Measurements from ENCODE around the gene ZNF536. TPM values are rescaled to one million over a fixed set of nuclear protein-coding genes. Genes with fewer than 3 reads are reported as not detected.

The ZNF536 gene
- total RNA-seq, 1 experiment from 2014 or later, result not detected

- no peak for TF ChIP-seq EZH2 (IDR thresholded peaks at IDR 0.05; ENCODE audit: low read depth)
- no peak for TF ChIP-seq CTCF (conservative IDR thresholded peaks at IDR 0.05)
- no peaks in the 10 kb centered on the region for H3K4me1 ChIP-seq (replicated peaks; ENCODE audit: insufficient read depth)
- H2AFZ ChIP-seq, result no peak overlapping the region
- no peaks in the 10 kb centered on the region for H3K9me3 ChIP-seq (ENCODE audit: insufficient read depth, low read depth)
- no peaks in the 10 kb centered on the region for H4K20me1 ChIP-seq (ENCODE audit: insufficient read depth)
- peaks cover 88% of the 10 kb centered on the region for H3K27me3 ChIP-seq (ENCODE audit: insufficient read depth, low read depth)
- H3K4me3 ChIP-seq, result no peak overlapping the region
- intact Hi-C loops (cut with micrococcal nuclease; ENCODE audit: unreplicated experiment), result no loop called here
- BruUV-seq (replicated peaks), result no TSS peak
- CTCF ChIA-PET, result no interaction called here
- no peaks in the 10 kb centered on the region for H3K79me2 ChIP-seq (ENCODE audit: low read depth)
- H3K4me2 ChIP-seq, result no peak overlapping the region
- no peaks in the 10 kb centered on the region for H3F3A ChIP-seq (ENCODE audit: insufficient read depth, low read depth)
- H3K9me2 ChIP-seq (ENCODE audit: insufficient read depth), result no peaks in the 10 kb centered on the region
- no peak for DNase-seq
- no peak overlapping the region for H3K27ac ChIP-seq
- POLR2A ChIA-PET (ENCODE audit: unreplicated experiment), result no interaction called here
- no peaks in the 10 kb centered on the region for H3K36me3 ChIP-seq (ENCODE audit: low read depth)
Measured at GRCh38 chr19:30446850-30447552, 74.8 kb downstream of the ZNF536 start.

- peaks cover 88% of the 10 kb centered on the region for H3K27me3 ChIP-seq (ENCODE audit: insufficient read depth, low read depth)
- no peaks in the 10 kb centered on the region for H3K36me3 ChIP-seq (ENCODE audit: low read depth)
- H3K27ac ChIP-seq, result no peak overlapping the region
- H4K20me1 ChIP-seq (ENCODE audit: insufficient read depth), result no peaks in the 10 kb centered on the region
- no peaks in the 10 kb centered on the region for H3K4me1 ChIP-seq (replicated peaks; ENCODE audit: insufficient read depth)
- no peak overlapping the region for H2AFZ ChIP-seq
- H3F3A ChIP-seq (ENCODE audit: insufficient read depth, low read depth), result no peaks in the 10 kb centered on the region
- TF ChIP-seq EZH2 (IDR thresholded peaks at IDR 0.05; ENCODE audit: low read depth) (no peak), CTCF (conservative IDR thresholded peaks at IDR 0.05) (no peak)
- H3K4me2 ChIP-seq, result no peak overlapping the region
- H3K9me2 ChIP-seq (ENCODE audit: insufficient read depth), result no peaks in the 10 kb centered on the region
- ChIA-PET CTCF (no interaction called here), POLR2A (ENCODE audit: unreplicated experiment) (no interaction called here)
- no TSS peak for BruUV-seq (replicated peaks)
- no peak for DNase-seq
- no peaks in the 10 kb centered on the region for H3K9me3 ChIP-seq (ENCODE audit: insufficient read depth, low read depth)
- intact Hi-C loops (cut with micrococcal nuclease; ENCODE audit: unreplicated experiment), result no loop called here
- no peaks in the 10 kb centered on the region for H3K79me2 ChIP-seq (ENCODE audit: low read depth)
- no peak overlapping the region for H3K4me3 ChIP-seq
Measured at GRCh38 chr19:30447553-30447870, 75.3 kb downstream of the ZNF536 start.

GRCh38 chr19:30448386-30449077, 76.3 kb downstream of the ZNF536 start:
- Histone ChIP-seq H3K27ac (no peak overlapping the region), H3K27me3 (ENCODE audit: insufficient read depth, low read depth) (peaks cover 89% of the 10 kb centered on the region), H3K4me3 (no peak overlapping the region), H3K9me2 (ENCODE audit: insufficient read depth) (no peaks in the 10 kb centered on the region), H2AFZ (no peak overlapping the region), H3K79me2 (ENCODE audit: low read depth) (no peaks in the 10 kb centered on the region), H3F3A (ENCODE audit: insufficient read depth, low read depth) (no peaks in the 10 kb centered on the region), H3K9me3 (ENCODE audit: insufficient read depth, low read depth) (no peaks in the 10 kb centered on the region), H3K36me3 (ENCODE audit: low read depth) (no peaks in the 10 kb centered on the region), H3K4me1 (replicated peaks; ENCODE audit: insufficient read depth) (no peaks in the 10 kb centered on the region), H4K20me1 (ENCODE audit: insufficient read depth) (no peaks in the 10 kb centered on the region), H3K4me2 (no peak overlapping the region)
- DNase-seq, result no peak
- intact Hi-C loops (cut with micrococcal nuclease; ENCODE audit: unreplicated experiment), result no loop called here
- no peak for TF ChIP-seq EZH2 (IDR thresholded peaks at IDR 0.05; ENCODE audit: low read depth)
- no peak for TF ChIP-seq CTCF (conservative IDR thresholded peaks at IDR 0.05)
- POLR2A ChIA-PET (ENCODE audit: unreplicated experiment), result no interaction called here
- CTCF ChIA-PET, result no interaction called here
- no TSS peak for BruUV-seq (replicated peaks)
